GM23338 (cell line): ENCODE measurements around the gene ABCC1. TPM values are rescaled to one million over a fixed set of nuclear protein-coding genes. Genes with fewer than 3 reads are reported as not detected.
"Not testable (repeated sequence)": the region's sequence is repeated elsewhere in the genome, so short reads cannot be mapped to it uniquely, and the experiment has no call there.

Experiments
- ATAC-seq: fragments of 200-7000 bp; cut with Tn5 transposase; 3 replicates; pipeline ENCODE4 v1.9.1; 2020
- DNase-seq: peaks from one replicate; pipeline ENCODE4 v3.0.0-alpha.2; 2015; ENCODE audit warnings: low spot score
- H2AFZ ChIP-seq: fragments of 200-600 bp; sonication (generic); 2 replicates; pipeline ENCODE4 v1.8.0; 2016; ENCODE audit warnings: antibody characterized with exemption, mild to moderate bottlenecking, moderate library complexity
- H3F3A ChIP-seq: fragments of 200-600 bp; sonication (generic); replicated peaks from 2 replicates; pipeline ENCODE4 v1.8.0; 2017; ENCODE audit warnings: antibody characterized with exemption, mixed run types, low read depth
- H3K27ac ChIP-seq: fragments of 200-600 bp; sonication (generic); 2 replicates; pipeline ENCODE4 v1.6.1; 2016; ENCODE audit warnings: low read depth
- H3K27me3 ChIP-seq: fragments of 200-600 bp; sonication (generic); 2 replicates; pipeline ENCODE4 v1.8.0; 2016; ENCODE audit warnings: mild to moderate bottlenecking, mixed run types, moderate library complexity; ENCODE audit not compliant: insufficient read depth
- H3K36me3 ChIP-seq: fragments of 200-600 bp; sonication (generic); 2 replicates; pipeline ENCODE4 v1.8.0; 2016; ENCODE audit warnings: mild to moderate bottlenecking; ENCODE audit not compliant: insufficient read depth
- H3K4me1 ChIP-seq: fragments of 200-600 bp; sonication (generic); 2 replicates; pipeline ENCODE4 v1.8.0; 2016; ENCODE audit warnings: mild to moderate bottlenecking, moderate library complexity; ENCODE audit not compliant: insufficient read depth
- H3K4me2 ChIP-seq: fragments of 200-600 bp; sonication (generic); 2 replicates; pipeline ENCODE4 v1.7.1; 2017; ENCODE audit warnings: mixed run types
- H3K4me3 ChIP-seq: fragments of 200-600 bp; sonication (generic); 2 replicates; pipeline ENCODE4 v1.6.1; 2016; ENCODE audit warnings: mixed run types
- H3K79me2 ChIP-seq: fragments of 200-600 bp; sonication (generic); replicated peaks from 2 replicates; pipeline ENCODE4 v1.8.0; 2017; ENCODE audit warnings: mild to moderate bottlenecking; ENCODE audit not compliant: insufficient read depth
- H3K9me2 ChIP-seq: fragments of 200-600 bp; sonication (generic); 2 replicates; pipeline ENCODE4 v1.8.0; 2017; ENCODE audit not compliant: insufficient read depth
- H4K20me1 ChIP-seq: fragments of 200-600 bp; sonication (generic); replicated peaks from 2 replicates; pipeline ENCODE4 v1.8.0; 2017; ENCODE audit warnings: mild to moderate bottlenecking; ENCODE audit not compliant: insufficient read depth
- H3K27ac Mint-ChIP-seq: 2 replicates; pipeline ENCODE4 v1.8.0; 2020; ENCODE audit warnings: inconsistent platforms, mild to moderate bottlenecking, moderate library complexity, mixed read lengths
- H3K27me3 Mint-ChIP-seq: 3 replicates; pipeline ENCODE4 v1.8.0; 2022; ENCODE audit warnings: low read depth, mild to moderate bottlenecking, moderate library complexity, mixed read lengths, inconsistent platforms; ENCODE audit not compliant: insufficient read depth, poor library complexity
- H3K36me3 Mint-ChIP-seq: 3 replicates; pipeline ENCODE4 v1.8.0; 2021; ENCODE audit warnings: low read depth, mild to moderate bottlenecking, inconsistent platforms, moderate library complexity, mixed read lengths
- H3K4me1 Mint-ChIP-seq: 3 replicates; pipeline ENCODE4 v1.8.0; 2020; ENCODE audit warnings: mild to moderate bottlenecking, inconsistent platforms, mixed read lengths
- H3K4me3 Mint-ChIP-seq: 3 replicates; pipeline ENCODE4 v1.8.0; 2021; ENCODE audit warnings: moderate library complexity, mild to moderate bottlenecking, inconsistent platforms, mixed read lengths
- H3K9me3 Mint-ChIP-seq: 3 replicates; pipeline ENCODE4 v1.8.0; 2020; ENCODE audit warnings: moderate library complexity, mild to moderate bottlenecking, inconsistent platforms, mixed read lengths
- CREB1 ChIP-seq: fragments of 250-450 bp; sonication (Bioruptor Pico); IDR thresholded peaks from 2 replicates; pipeline ENCODE4 v1.5.0; 2020; ENCODE audit warnings: low read depth, mild to moderate bottlenecking, moderate library complexity
- CTCF ChIP-seq, 2 experiments: fragments of 200-600 bp in 1 of 2; sonication (generic) in 1 of 2; conservative IDR thresholded peaks; 2 replicates each; pipeline versions ENCODE4 v1.5.1 to v1.6.1; 2016 to 2017; ENCODE audit warnings: antibody characterized with exemption in 2 of 2, low read depth in 2 of 2, mild to moderate bottlenecking in 2 of 2, moderate library complexity in 1 of 2
- EZH2 ChIP-seq: fragments of 200-600 bp; sonication (generic); IDR thresholded peaks from one replicate; pipeline ENCODE4 v1.8.0; 2017; ENCODE audit warnings: antibody characterized with exemption, mild to moderate bottlenecking, low read depth; ENCODE audit not compliant: unreplicated experiment
- EZH2phosphoT487 ChIP-seq: fragments of 200-600 bp; sonication (generic); IDR thresholded peaks from one replicate; pipeline ENCODE4 v1.8.1; 2018; ENCODE audit warnings: antibody characterized with exemption; ENCODE audit not compliant: unreplicated experiment
- JUNB ChIP-seq: IDR thresholded peaks from one replicate; pipeline ENCODE4 v1.6.1; 2016; ENCODE audit warnings: antibody characterized with exemption; ENCODE audit not compliant: unreplicated experiment
- NANOG ChIP-seq: IDR thresholded peaks from 2 replicates; pipeline ENCODE4 v1.6.1; 2016; ENCODE audit warnings: antibody characterized with exemption, borderline replicate concordance
- POLR2AphosphoS5 ChIP-seq: IDR thresholded peaks from 2 replicates; pipeline ENCODE4 v1.6.1; 2016; ENCODE audit warnings: antibody characterized with exemption, low read depth
- STAT1 ChIP-seq: IDR thresholded peaks from one replicate; pipeline ENCODE4 v1.6.1; 2016; ENCODE audit warnings: antibody characterized with exemption; ENCODE audit not compliant: unreplicated experiment
- ZNF114 ChIP-seq: fragments of 250-450 bp; sonication (Bioruptor Pico); IDR thresholded peaks from 2 replicates; pipeline ENCODE4 v1.5.0; 2020; ENCODE audit warnings: mild to moderate bottlenecking, moderate library complexity
- ZNF331 ChIP-seq: fragments of 250-450 bp; sonication (Bioruptor Pico); IDR thresholded peaks from 2 replicates; pipeline ENCODE4 v1.5.0; 2020; ENCODE audit warnings: low read depth, mild to moderate bottlenecking, moderate library complexity
- polyA plus RNA-seq: library from polyadenylated mRNA; unstranded; fragments of >200 nt; fragmentation: Nextera tagmentation; extraction: Ambion mirVana; gene quantifications from 2 replicates; pipeline ENCODE4 v1.2.1, GENCODE V29; 2016
- total RNA-seq: library from RNA; depleted of rRNA; stranded (reverse); fragments of >200 nt; shearing (Covaris generic); gene quantifications from 2 replicates; pipeline ENCODE4 v1.2.3, GENCODE V29; 2014
- TF ChIP-seq, protein P1 (sequence below): IDR thresholded peaks from 2 replicates; pipeline ENCODE4 v1.6.1; 2016; ENCODE audit warnings: antibody characterized with exemption
- TF ChIP-seq, protein P2 (sequence below): IDR thresholded peaks from one replicate; pipeline ENCODE4 v1.6.1; 2018; ENCODE audit warnings: antibody characterized with exemption; ENCODE audit not compliant: unreplicated experiment

The ABCC1 gene
- total and polyA plus RNA-seq, 2 experiments from 2014 or later: 11.0 to 46.6 TPM

DNA sequence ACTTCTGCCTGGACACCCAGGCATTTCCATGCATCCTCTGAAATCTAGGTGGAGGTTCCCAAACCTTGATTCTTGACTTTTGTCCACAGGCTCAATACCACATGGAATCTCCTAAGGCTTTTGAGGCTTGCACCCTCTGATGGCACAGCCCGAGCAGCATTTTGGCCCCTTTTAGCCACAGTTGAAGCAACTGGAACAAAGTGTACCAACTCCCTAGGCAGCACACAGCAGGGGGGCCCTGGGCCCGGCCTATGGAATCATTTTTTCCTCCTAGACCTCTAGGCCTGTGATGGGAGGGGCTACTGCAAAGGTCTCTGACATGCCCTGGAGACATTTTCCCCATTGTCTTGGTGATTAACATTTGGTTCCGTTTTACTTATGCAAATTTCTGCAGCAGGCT, 32.0 kb downstream of the ABCC1 start (continued):
- no peak for TF ChIP-seq POLR2AphosphoS5
- TF ChIP-seq STAT1: no peak
- TF ChIP-seq NANOG: no peak
- no peak for TF ChIP-seq JUNB
- no peak for TF ChIP-seq CREB1 (CRISPR knock-in tag)
- no peak for TF ChIP-seq CTCF (conservative IDR thresholded peaks at IDR 0.05; ENCODE audit: low read depth in 2 of 2)
- no peak for TF ChIP-seq EZH2phosphoT487
- TF ChIP-seq, protein P1, sequence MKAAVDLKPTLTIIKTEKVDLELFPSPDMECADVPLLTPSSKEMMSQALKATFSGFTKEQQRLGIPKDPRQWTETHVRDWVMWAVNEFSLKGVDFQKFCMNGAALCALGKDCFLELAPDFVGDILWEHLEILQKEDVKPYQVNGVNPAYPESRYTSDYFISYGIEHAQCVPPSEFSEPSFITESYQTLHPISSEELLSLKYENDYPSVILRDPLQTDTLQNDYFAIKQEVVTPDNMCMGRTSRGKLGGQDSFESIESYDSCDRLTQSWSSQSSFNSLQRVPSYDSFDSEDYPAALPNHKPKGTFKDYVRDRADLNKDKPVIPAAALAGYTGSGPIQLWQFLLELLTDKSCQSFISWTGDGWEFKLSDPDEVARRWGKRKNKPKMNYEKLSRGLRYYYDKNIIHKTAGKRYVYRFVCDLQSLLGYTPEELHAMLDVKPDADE: no peak

GRCh38 chr16:15982194-15982915, 32.9 kb downstream of the ABCC1 start:
- ATAC-seq, H3K4me3 ChIP-seq, H3K9me2 ChIP-seq, H3K27me3 ChIP-seq, H3K27ac Mint-ChIP-seq, H3K4me2 ChIP-seq, H3K4me1 ChIP-seq, H3F3A ChIP-seq, H3K27ac ChIP-seq, H3K4me3 Mint-ChIP-seq, H3K4me1 Mint-ChIP-seq, H3K27me3 Mint-ChIP-seq, DNase-seq, H2AFZ ChIP-seq: not testable (repeated sequence)
- Mint-ChIP-seq H3K36me3 (peaks cover 85% of the 10 kb centered on the region), H3K9me3 (peaks cover 58% of the 10 kb centered on the region)
- Histone ChIP-seq H4K20me1 (peaks cover 25% of the 10 kb centered on the region; the same call in 1 of the 2 replicates), H3K36me3 (peaks cover 24% of the 10 kb centered on the region), H3K79me2 (peaks cover 99% of the 10 kb centered on the region)

GRCh38 chr16:15983898-15984297, 34.5 kb downstream of the ABCC1 start:
- no peak for ATAC-seq
- Histone ChIP-seq H4K20me1 (peaks cover 33% of the 10 kb centered on the region), H3K4me3 (no peak overlapping the region), H3F3A (no peaks in the 10 kb centered on the region), H3K36me3 (peaks cover 12% of the 10 kb centered on the region), H3K27me3 (no peaks in the 10 kb centered on the region), H3K4me1 (peaks cover 12% of the 10 kb centered on the region), H3K27ac (no peak overlapping the region), H3K9me2 (no peaks in the 10 kb centered on the region), H2AFZ (no peak overlapping the region), H3K79me2 (peaks cover 99% of the 10 kb centered on the region), H3K4me2 (no peak overlapping the region)
- H3K4me3 Mint-ChIP-seq: no peak overlapping the region
- DNase-seq: no peak
- TF ChIP-seq ZNF331 (CRISPR knock-in tag) (no peak), ZNF114 (CRISPR knock-in tag) (no peak), NANOG (no peak), EZH2phosphoT487 (no peak), EZH2 (no peak)
- TF ChIP-seq, protein P1: no peak
- TF ChIP-seq, protein P2, sequence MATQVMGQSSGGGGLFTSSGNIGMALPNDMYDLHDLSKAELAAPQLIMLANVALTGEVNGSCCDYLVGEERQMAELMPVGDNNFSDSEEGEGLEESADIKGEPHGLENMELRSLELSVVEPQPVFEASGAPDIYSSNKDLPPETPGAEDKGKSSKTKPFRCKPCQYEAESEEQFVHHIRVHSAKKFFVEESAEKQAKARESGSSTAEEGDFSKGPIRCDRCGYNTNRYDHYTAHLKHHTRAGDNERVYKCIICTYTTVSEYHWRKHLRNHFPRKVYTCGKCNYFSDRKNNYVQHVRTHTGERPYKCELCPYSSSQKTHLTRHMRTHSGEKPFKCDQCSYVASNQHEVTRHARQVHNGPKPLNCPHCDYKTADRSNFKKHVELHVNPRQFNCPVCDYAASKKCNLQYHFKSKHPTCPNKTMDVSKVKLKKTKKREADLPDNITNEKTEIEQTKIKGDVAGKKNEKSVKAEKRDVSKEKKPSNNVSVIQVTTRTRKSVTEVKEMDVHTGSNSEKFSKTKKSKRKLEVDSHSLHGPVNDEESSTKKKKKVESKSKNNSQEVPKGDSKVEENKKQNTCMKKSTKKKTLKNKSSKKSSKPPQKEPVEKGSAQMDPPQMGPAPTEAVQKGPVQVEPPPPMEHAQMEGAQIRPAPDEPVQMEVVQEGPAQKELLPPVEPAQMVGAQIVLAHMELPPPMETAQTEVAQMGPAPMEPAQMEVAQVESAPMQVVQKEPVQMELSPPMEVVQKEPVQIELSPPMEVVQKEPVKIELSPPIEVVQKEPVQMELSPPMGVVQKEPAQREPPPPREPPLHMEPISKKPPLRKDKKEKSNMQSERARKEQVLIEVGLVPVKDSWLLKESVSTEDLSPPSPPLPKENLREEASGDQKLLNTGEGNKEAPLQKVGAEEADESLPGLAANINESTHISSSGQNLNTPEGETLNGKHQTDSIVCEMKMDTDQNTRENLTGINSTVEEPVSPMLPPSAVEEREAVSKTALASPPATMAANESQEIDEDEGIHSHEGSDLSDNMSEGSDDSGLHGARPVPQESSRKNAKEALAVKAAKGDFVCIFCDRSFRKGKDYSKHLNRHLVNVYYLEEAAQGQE: no peak
- H3K9me3 Mint-ChIP-seq: peaks cover 43% of the 10 kb centered on the region
- H3K4me1 Mint-ChIP-seq: peaks cover 13% of the 10 kb centered on the region
- peak overlapping the region; percentile 81 for H3K27ac Mint-ChIP-seq
- H3K36me3 Mint-ChIP-seq: peaks cover 69% of the 10 kb centered on the region
- peaks cover 3% of the 10 kb centered on the region for H3K27me3 Mint-ChIP-seq
